GM12865 (cell line): ENCODE measurements around the gene GAB1.

ENCODE experiments used
- DNase-seq: peaks from one replicate; pipeline ENCODE4 v3.0.0; 2010; ENCODE audit warnings: low read depth
- H3K4me3 ChIP-seq: 2 replicates; pipeline ENCODE4 v1.5.1; 2011; ENCODE audit warnings: mild to moderate bottlenecking, low read depth, low read length, control low read depth
- CTCF ChIP-seq: IDR thresholded peaks from 2 replicates; pipeline ENCODE4 v1.5.1; 2011; ENCODE audit warnings: low read length, control low read depth, low read depth, inconsistent platforms; ENCODE audit not compliant: insufficient read depth; ENCODE audit errors: missing control alignments

The GAB1 gene

GRCh38 chr4:143294710-143295275 is 41.9 kb upstream of the GAB1 start:
- no peak for DNase-seq
- no peak overlapping the region for H3K4me3 ChIP-seq
- no peak for TF ChIP-seq CTCF

GRCh38 chr4:143296397-143297067 is 40.1 kb upstream of the GAB1 start:
- no peak for TF ChIP-seq CTCF
- H3K4me3 ChIP-seq, result no peak overlapping the region
- DNase-seq, result no peak

DNA sequence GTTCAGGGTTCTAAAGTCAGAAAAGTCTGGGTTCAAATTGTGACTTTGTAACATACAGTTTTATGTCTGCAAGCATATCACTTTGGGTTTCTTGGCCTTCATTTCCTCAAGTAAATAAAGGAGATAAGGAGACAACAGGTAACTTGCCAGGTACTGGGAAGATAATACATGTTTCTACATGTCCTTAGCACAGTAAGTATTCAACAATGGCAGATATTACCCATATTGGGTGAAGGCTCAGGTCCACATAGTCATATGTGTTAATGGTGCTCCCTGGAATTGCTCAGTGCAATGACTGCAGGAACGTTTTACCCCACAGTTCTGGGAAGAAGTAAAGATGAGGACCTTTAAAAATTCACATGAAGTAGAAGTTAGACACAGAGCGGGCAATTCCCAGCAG is 35.8 kb upstream of the GAB1 start:
- no peak for DNase-seq
- no peak overlapping the region for H3K4me3 ChIP-seq
- TF ChIP-seq CTCF, result no peak

DNA sequence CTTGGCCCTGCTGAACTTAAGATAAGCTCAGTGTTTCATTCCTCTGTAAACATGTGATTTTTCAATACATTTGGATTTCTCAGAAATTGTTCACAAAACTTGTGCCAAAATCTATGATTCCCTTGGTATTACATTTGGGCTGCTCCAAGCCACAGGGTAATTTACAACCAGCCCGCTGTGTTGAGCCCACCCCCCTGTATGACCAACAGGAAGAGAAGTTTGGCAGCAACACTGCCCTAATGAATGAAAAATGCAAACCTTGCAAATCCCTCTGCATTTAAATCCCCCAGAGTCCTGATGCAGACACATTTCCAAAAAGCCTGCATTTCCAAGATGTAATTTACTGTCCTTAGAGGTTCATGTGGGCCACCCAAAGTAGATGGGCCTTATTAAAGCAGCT is 34.1 kb upstream of the GAB1 start:
- no peak for DNase-seq
- no peak for TF ChIP-seq CTCF
- no peak overlapping the region for H3K4me3 ChIP-seq

- DNase-seq, result no peak
- no peak overlapping the region for H3K4me3 ChIP-seq
- no peak for TF ChIP-seq CTCF
Measured at GRCh38 chr4:143306788-143307187, 29.9 kb upstream of the GAB1 start.

DNA sequence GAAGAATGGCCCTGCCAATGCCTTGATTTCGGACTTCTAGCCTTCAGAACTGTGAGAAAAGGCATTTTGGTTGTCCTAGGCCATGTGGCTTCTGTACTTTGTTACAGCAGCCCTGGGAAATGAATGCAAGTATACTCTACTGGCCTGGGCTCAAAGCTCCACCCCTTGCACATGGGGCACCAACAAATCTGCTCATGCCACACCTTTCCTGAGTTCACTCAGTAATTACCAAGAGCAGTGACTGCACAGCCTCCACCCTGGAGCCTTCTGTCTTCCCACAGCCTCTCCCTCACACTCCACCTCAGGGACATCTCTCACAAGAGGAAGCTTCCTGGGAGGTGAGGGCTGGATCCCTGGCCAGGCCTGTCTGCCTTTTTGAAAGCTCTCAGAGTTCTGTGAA is 29.1 kb upstream of the GAB1 start:
- no peak for TF ChIP-seq CTCF
- H3K4me3 ChIP-seq, result no peak overlapping the region
- DNase-seq, result no peak

DNA sequence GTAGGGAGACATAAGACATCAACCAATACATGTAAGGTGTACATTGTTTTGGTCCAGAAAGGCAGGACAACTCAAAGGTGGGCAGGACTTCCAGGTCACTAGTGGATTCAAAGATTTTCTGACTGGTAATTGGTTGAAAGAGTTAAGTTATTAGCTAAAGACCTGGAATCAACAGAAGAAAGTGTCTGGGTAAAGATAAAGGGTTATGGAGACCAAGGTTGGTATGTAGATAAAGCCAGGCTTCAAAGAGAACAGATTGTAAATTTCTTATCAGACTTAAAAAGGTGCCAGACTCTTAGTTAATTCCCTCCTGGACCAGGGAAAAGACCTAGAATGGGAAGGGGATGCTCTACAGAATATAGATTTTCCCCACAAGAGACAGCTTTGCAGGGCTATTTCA is 28.3 kb upstream of the GAB1 start:
- no peak overlapping the region for H3K4me3 ChIP-seq
- no peak for DNase-seq
- no peak for TF ChIP-seq CTCF
